ENCODE results near the gene ABHD12.

ABHD12 gene

GRCh38 chr20:25306991-25307903, 83.4 kb downstream of the ABHD12 start:
- no peak overlapping the region for H3K27ac Mint-ChIP-seq
- H3K4me3 Mint-ChIP-seq = no peak overlapping the region
- CTCF ChIA-PET = interaction anchor here (2.1 kb wide), 1 partner anchor 12 kb away, joined by 7 read pairs; no protein-coding TSS in a partner anchor
- H3K36me3 Mint-ChIP-seq = peaks cover 3% of the 10 kb centered on the region
- DNase-seq = no peak
- peaks cover 24% of the 10 kb centered on the region for H3K4me1 Mint-ChIP-seq
- no peaks in the 10 kb centered on the region for H3K9me3 Mint-ChIP-seq
- no peaks in the 10 kb centered on the region for H3K27me3 Mint-ChIP-seq

GRCh38 chr20:25304025-25304549, 86.5 kb downstream of the ABHD12 start:
- no peak overlapping the region for H3K4me3 Mint-ChIP-seq
- H3K36me3 Mint-ChIP-seq = no peaks in the 10 kb centered on the region
- CTCF ChIA-PET = interaction anchor here (1.2 kb wide), 1 partner anchor 10 kb away, joined by 3 read pairs; no protein-coding TSS in a partner anchor
- no peaks in the 10 kb centered on the region for H3K4me1 Mint-ChIP-seq
- DNase-seq = no peak
- no peak overlapping the region for H3K27ac Mint-ChIP-seq
- H3K27me3 Mint-ChIP-seq = no peaks in the 10 kb centered on the region
- H3K9me3 Mint-ChIP-seq = no peaks in the 10 kb centered on the region

GRCh38 chr20:25303292-25304024, 87.2 kb downstream of the ABHD12 start:
- H3K36me3 Mint-ChIP-seq = no peaks in the 10 kb centered on the region
- CTCF ChIA-PET = interaction anchor here (1.2 kb wide), 1 partner anchor 10 kb away, joined by 3 read pairs; no protein-coding TSS in a partner anchor
- no peak for DNase-seq
- H3K9me3 Mint-ChIP-seq = no peaks in the 10 kb centered on the region
- no peak overlapping the region for H3K4me3 Mint-ChIP-seq
- peak overlapping the region; percentile 7 for H3K27ac Mint-ChIP-seq
- no peaks in the 10 kb centered on the region for H3K4me1 Mint-ChIP-seq
- no peaks in the 10 kb centered on the region for H3K27me3 Mint-ChIP-seq

- CTCF ChIA-PET = no interaction called here
- Mint-ChIP-seq H3K36me3 (peaks cover 3% of the 10 kb centered on the region), H3K4me3 (no peak overlapping the region), H3K4me1 (no peaks in the 10 kb centered on the region), H3K27me3 (no peaks in the 10 kb centered on the region), H3K27ac (no peak overlapping the region), H3K9me3 (no peaks in the 10 kb centered on the region)
- DNase-seq = no peak
Observed at GRCh38 chr20:25302596-25302995, 88.0 kb downstream of the ABHD12 start.

GRCh38 chr20:25301357-25301920, 89.2 kb downstream of the ABHD12 start:
- Mint-ChIP-seq H3K9me3 (no peaks in the 10 kb centered on the region), H3K27me3 (no peaks in the 10 kb centered on the region), H3K4me3 (no peak overlapping the region), H3K27ac (peak overlapping the region; percentile 24), H3K36me3 (peaks cover 3% of the 10 kb centered on the region), H3K4me1 (peaks cover 3% of the 10 kb centered on the region)
- DNase-seq = no peak
- CTCF ChIA-PET = interaction anchor here (0.7 kb wide), 1 partner anchor 1278 kb away, joined by 3 read pairs; no protein-coding TSS in a partner anchor

- Mint-ChIP-seq H3K27me3 (no peaks in the 10 kb centered on the region), H3K9me3 (no peaks in the 10 kb centered on the region), H3K4me1 (peaks cover 4% of the 10 kb centered on the region), H3K4me3 (no peak overlapping the region), H3K36me3 (peaks cover 3% of the 10 kb centered on the region), H3K27ac (no peak overlapping the region)
- no peak for DNase-seq
- CTCF ChIA-PET = interaction anchor here (2.2 to 2.3 kb wide), 2 partner anchors 9 to 98 kb away, joined by 7 to 9 read pairs; no protein-coding TSS in a partner anchor
Observed at GRCh38 chr20:25300496-25301170, 90.0 kb downstream of the ABHD12 start.

GRCh38 chr20:25299806-25300205, 90.8 kb downstream of the ABHD12 start:
- H3K4me1 Mint-ChIP-seq = peaks cover 4% of the 10 kb centered on the region
- H3K9me3 Mint-ChIP-seq = no peaks in the 10 kb centered on the region
- CTCF ChIA-PET = interaction anchor here (1.2 to 2.3 kb wide), 4 partner anchors 10 to 108 kb away, joined by 3 to 9 read pairs (median 5); partner anchors contain the start of gene GINS1
- H3K27me3 Mint-ChIP-seq = no peaks in the 10 kb centered on the region
- H3K36me3 Mint-ChIP-seq = peaks cover 3% of the 10 kb centered on the region
- DNase-seq = no peak
- H3K27ac Mint-ChIP-seq = peak overlapping the region; percentile 21
- no peak overlapping the region for H3K4me3 Mint-ChIP-seq

GRCh38 chr20:25297141-25297905, 93.3 kb downstream of the ABHD12 start:
- no peaks in the 10 kb centered on the region for H3K27me3 Mint-ChIP-seq
- peaks cover 4% of the 10 kb centered on the region for H3K4me1 Mint-ChIP-seq
- no peak overlapping the region for H3K4me3 Mint-ChIP-seq
- CTCF ChIA-PET = no interaction called here
- peaks cover 6% of the 10 kb centered on the region for H3K36me3 Mint-ChIP-seq
- no peak overlapping the region for H3K27ac Mint-ChIP-seq
- no peaks in the 10 kb centered on the region for H3K9me3 Mint-ChIP-seq
- DNase-seq = no peak

GRCh38 chr20:25296094-25297093, 94.2 kb downstream of the ABHD12 start:
- H3K4me1 Mint-ChIP-seq = peaks cover 4% of the 10 kb centered on the region
- peak; percentile 55 for DNase-seq
- no peaks in the 10 kb centered on the region for H3K27me3 Mint-ChIP-seq

GRCh38 chr20:25295386-25296093, 95.1 kb downstream of the ABHD12 start:
- Mint-ChIP-seq H3K4me3 (no peak overlapping the region), H3K27me3 (no peaks in the 10 kb centered on the region), H3K27ac (no peak overlapping the region), H3K4me1 (peaks cover 4% of the 10 kb centered on the region), H3K36me3 (peaks cover 10% of the 10 kb centered on the region), H3K9me3 (no peaks in the 10 kb centered on the region)
- CTCF ChIA-PET = interaction anchor here (0.7 to 3.8 kb wide), 9 partner anchors 12 to 302 kb away, joined by 3 to 30 read pairs (median 6); no protein-coding TSS in a partner anchor
- no peak for DNase-seq

More at GRCh38 chr20:25296094-25297093, 94.2 kb downstream of the ABHD12 start:
- H3K4me3 Mint-ChIP-seq = no peak overlapping the region
- CTCF ChIA-PET = interaction anchor here (1.1 to 3.8 kb wide), 7 partner anchors 11 to 303 kb away, joined by 3 to 30 read pairs (median 6); no protein-coding TSS in a partner anchor
- H3K9me3 Mint-ChIP-seq = no peaks in the 10 kb centered on the region
- no peak overlapping the region for H3K27ac Mint-ChIP-seq
- peaks cover 9% of the 10 kb centered on the region for H3K36me3 Mint-ChIP-seq
